T-cell (primary cell): ENCODE data around the gene CLOCK. TPM values are rescaled to one million over a fixed set of nuclear protein-coding genes. Genes with fewer than 3 reads are reported as not detected.

Experiments
- ATAC-seq, 4 experiments: fragments of 200-7000 bp in 3 of 4; fragments of 150-1000 bp in 1 of 4; cut with Tn5 transposase; replicated peaks in 1 of 4; 1 replicate in 3 of 4; 2 replicates in 1 of 4; pipeline ENCODE4 v1.10.0; 2021; ENCODE audit warnings: moderate library complexity in 3 of 4, mild to moderate bottlenecking in 2 of 4, moderate number of reproducible peaks in 1 of 4
- CTCF ChIA-PET, 2 donors: fragments of 300-600 bp; sonication (Branson Sonifier 250); formaldehyde crosslinking; loops; one replicate each; lab custom pipeline; 2022; ENCODE audit warnings: antibody characterized with exemption in 2 of 2; lab: Charles Lee
- POLR2A ChIA-PET, 2 donors: fragments of 300-600 bp; sonication (Branson Sonifier 250); formaldehyde crosslinking; loops; one replicate each; lab custom pipeline; 2022; ENCODE audit warnings: antibody characterized with exemption in 2 of 2; lab: Charles Lee
- DNase-seq, 35 experiments: peaks; one replicate each; pipeline versions ENCODE4 v3.0.0 to v3.0.0-alpha.2; 2013 to 2023
- H3K27ac ChIP-seq: one replicate; pipeline ENCODE4 v1.5.1; 2013; ENCODE audit warnings: low read length
- H3K27me3 ChIP-seq, 2 experiments: replicated peaks in 1 of 2; 1 replicate in 1 of 2; 2 replicates in 1 of 2; pipeline versions ENCODE4 v1.6.1 to v1.7.0; 2013; ENCODE audit warnings: low read length in 1 of 2, mixed read lengths in 1 of 2; ENCODE audit not compliant: control insufficient read depth in 2 of 2, insufficient read depth in 2 of 2; ENCODE audit errors: extremely low read depth in 1 of 2
- H3K36me3 ChIP-seq, 2 donors: 1 replicate in 1 of 2; 2 replicates in 1 of 2; pipeline versions ENCODE4 v1.6.1 to v1.7.0; 2013; ENCODE audit warnings: low read length in 1 of 2; ENCODE audit not compliant: control insufficient read depth in 2 of 2, insufficient read depth in 1 of 2; ENCODE audit errors: extremely low read depth in 1 of 2
- H3K4me1 ChIP-seq, 2 experiments: 1 replicate in 1 of 2; 2 replicates in 1 of 2; pipeline versions ENCODE4 v1.6.1 to v1.7.0; 2013; ENCODE audit warnings: low read length in 2 of 2, mixed read lengths in 1 of 2; ENCODE audit not compliant: insufficient read depth in 2 of 2, control insufficient read depth in 1 of 2; ENCODE audit errors: extremely low read depth in 1 of 2
- H3K4me3 ChIP-seq, 2 donors: 1 replicate in 1 of 2; 2 replicates in 1 of 2; pipeline versions ENCODE4 v1.5.1 to v1.7.0; 2013; ENCODE audit warnings: mild to moderate bottlenecking in 2 of 2, low read length in 1 of 2, moderate library complexity in 1 of 2; ENCODE audit not compliant: control insufficient read depth in 1 of 2; ENCODE audit errors: extremely low read depth in 1 of 2
- H3K9me3 ChIP-seq: 2 replicates; pipeline ENCODE4 v1.7.0; 2013
- H3K27ac Mint-ChIP-seq, 2 donors: one replicate each; pipeline ENCODE4 v1.8.0; 2020 to 2021; ENCODE audit warnings: mild to moderate bottlenecking in 2 of 2, mixed read lengths in 2 of 2
- H3K27me3 Mint-ChIP-seq, 2 donors: one replicate each; pipeline ENCODE4 v1.8.0; 2021 to 2022; ENCODE audit warnings: mixed read lengths in 2 of 2
- H3K36me3 Mint-ChIP-seq: one replicate; pipeline ENCODE4 v1.8.0; 2021; ENCODE audit warnings: mixed read lengths
- H3K4me1 Mint-ChIP-seq, 3 donors: one replicate each; pipeline ENCODE4 v1.8.0; 2020 to 2022; ENCODE audit warnings: mixed read lengths in 3 of 3, mild to moderate bottlenecking in 1 of 3
- H3K4me3 Mint-ChIP-seq, 3 donors: one replicate each; pipeline ENCODE4 v1.8.0; 2020 to 2022; ENCODE audit warnings: mild to moderate bottlenecking in 3 of 3, mixed read lengths in 3 of 3, moderate library complexity in 3 of 3
- H3K9me3 Mint-ChIP-seq, 3 donors: one replicate each; pipeline ENCODE4 v1.8.0; 2020 to 2022; ENCODE audit warnings: mixed read lengths in 3 of 3
- WGBS: methylation state at CpG from one replicate; pipeline ENCODE4 v1.1.5; 2013; ENCODE audit warnings: missing lambda C conversion rate; ENCODE audit not compliant: insufficient coverage; 5-methylcytosine and 5-hydroxymethylcytosine counted together
- total RNA-seq, 35 experiments: library from RNA in 6 of 35; stranded (reverse) in 6 of 35; fragments of 120-200 nt in 1 of 35; gene quantifications; one replicate each; pipeline versions ENCODE4 v1.2.1 to v1.2.4 and lab custom pipeline; 2013 to 2026

Gene CLOCK
- total RNA-seq, 5 donors from 2014 or later (not counting 1 experiment from before 2014, with no cell fraction given), result 9.5 to 16.0 (median 11.6) TPM

- peak overlapping the region; percentile 27 to 61 for H3K27ac Mint-ChIP-seq
- CTCF ChIA-PET, result interaction anchor here (0.6 to 2.4 kb wide), 2 partner anchors 11 to 159 kb away, joined by 7 read pairs; no protein-coding TSS in a partner anchor
Observed at GRCh38 chr4:55446578-55446922, 100.2 kb downstream of the CLOCK start.

GRCh38 chr4:55445921-55446577 is 100.7 kb downstream of the CLOCK start:
- peaks cover 3 to 4% of the 10 kb centered on the region in 2 experiments for H3K4me1 ChIP-seq
- H3K4me1 Mint-ChIP-seq, result peaks cover 7 to 15% (median 11%) of the 10 kb centered on the region in 3 donors
- no peaks in the 10 kb centered on the region for H3K27me3 ChIP-seq
- H3K36me3 Mint-ChIP-seq, result peaks cover 41% of the 10 kb centered on the region
- CTCF ChIA-PET, result interaction anchor here (0.5 to 2.4 kb wide), 6 partner anchors 10 to 160 kb away, joined by 3 to 7 read pairs (median 4); no protein-coding TSS in a partner anchor
- H3K9me3 Mint-ChIP-seq, result no peaks in the 10 kb centered on the region
- POLR2A ChIA-PET, result interaction anchor here (0.7 kb wide), 3 partner anchors 10 to 502 kb away, joined by 3 to 5 read pairs (median 3); no protein-coding TSS in a partner anchor
- no peak overlapping the region for H3K4me3 ChIP-seq
- H3K36me3 ChIP-seq, result peaks cover 0 to 42% of the 10 kb centered on the region in 2 donors
- ATAC-seq, result no peak
- H3K4me3 Mint-ChIP-seq, result no peak overlapping the region
- no peak overlapping the region for H3K27ac ChIP-seq
- no peaks in the 10 kb centered on the region for H3K9me3 ChIP-seq
- WGBS, result no CpG with 5 or more reads among the region's 2 CpGs
- no peaks in the 10 kb centered on the region for H3K27me3 Mint-ChIP-seq
- H3K27ac Mint-ChIP-seq, result peak overlapping the region; percentile 27 to 61
- no peak for DNase-seq

More at GRCh38 chr4:55446578-55446922, 100.2 kb downstream of the CLOCK start:
- WGBS, result no CpG with 5 or more reads among the region's 1 CpG
- H3K36me3 ChIP-seq, result peaks cover 0 to 38% of the 10 kb centered on the region in 2 donors
- no peak overlapping the region for H3K4me3 ChIP-seq
- no peak overlapping the region for H3K27ac ChIP-seq
- no peaks in the 10 kb centered on the region for H3K9me3 ChIP-seq
- DNase-seq (no peak), ATAC-seq (no peak)
- H3K9me3 Mint-ChIP-seq, result no peaks in the 10 kb centered on the region
- H3K4me1 ChIP-seq, result peaks cover 3 to 4% of the 10 kb centered on the region in 2 experiments
- peaks cover 41% of the 10 kb centered on the region for H3K36me3 Mint-ChIP-seq
- POLR2A ChIA-PET, result interaction anchor here in 1 of 2 donors (0.7 kb wide), 1 partner anchor 10 kb away, joined by 5 read pairs; no protein-coding TSS in a partner anchor
- H3K4me3 Mint-ChIP-seq, result no peak overlapping the region
- H3K27me3 ChIP-seq, result no peaks in the 10 kb centered on the region
- H3K4me1 Mint-ChIP-seq, result peaks cover 7 to 15% (median 11%) of the 10 kb centered on the region in 3 donors
- no peaks in the 10 kb centered on the region for H3K27me3 Mint-ChIP-seq

GRCh38 chr4:55444827-55445226 is 101.9 kb downstream of the CLOCK start:
- Histone ChIP-seq H3K9me3 (no peaks in the 10 kb centered on the region), H3K36me3 (peaks cover 0 to 37% of the 10 kb centered on the region in 2 donors), H3K4me1 (peaks cover 3 to 4% of the 10 kb centered on the region in 2 experiments), H3K4me3 (no peak overlapping the region), H3K27me3 (no peaks in the 10 kb centered on the region), H3K27ac (no peak overlapping the region)
- no CpG with 5 or more reads among the region's 2 CpGs for WGBS
- H3K27ac Mint-ChIP-seq, result peak overlapping the region in 1 of 2 donors; percentile 6
- ChIA-PET CTCF (interaction anchor here in 1 of 2 donors (0.6 to 0.7 kb wide), 2 partner anchors 410 to 731 kb away, joined by 3 to 4 read pairs; no protein-coding TSS in a partner anchor), POLR2A (interaction anchor here in 1 of 2 donors (0.5 kb wide), 2 partner anchors 98 to 102 kb away, joined by 3 to 7 read pairs; no protein-coding TSS in a partner anchor)
- ATAC-seq (no peak), DNase-seq (peak in 1 of 35 experiments; percentile 24)
- no peaks in the 10 kb centered on the region for H3K9me3 Mint-ChIP-seq
- H3K36me3 Mint-ChIP-seq, result peaks cover 40% of the 10 kb centered on the region
- H3K27me3 Mint-ChIP-seq, result no peaks in the 10 kb centered on the region
- peaks cover 7 to 15% (median 11%) of the 10 kb centered on the region in 3 donors for H3K4me1 Mint-ChIP-seq
- H3K4me3 Mint-ChIP-seq, result no peak overlapping the region

- H3K27ac ChIP-seq, result no peak overlapping the region
- H3K9me3 Mint-ChIP-seq, result no peaks in the 10 kb centered on the region
- H3K4me3 Mint-ChIP-seq, result no peak overlapping the region
- no peaks in the 10 kb centered on the region for H3K27me3 Mint-ChIP-seq
- no peak overlapping the region for H3K4me3 ChIP-seq
- no peaks in the 10 kb centered on the region for H3K27me3 ChIP-seq
- H3K9me3 ChIP-seq, result no peaks in the 10 kb centered on the region
- DNase-seq, result no peak
- peaks cover under 1 to 5% (median 3%) of the 10 kb centered on the region in 3 donors for H3K4me1 Mint-ChIP-seq
- peaks cover 42% of the 10 kb centered on the region for H3K36me3 Mint-ChIP-seq
- peak overlapping the region in 1 of 2 donors; percentile 1 for H3K27ac Mint-ChIP-seq
- CTCF ChIA-PET, result interaction anchor here in 1 of 2 donors (0.6 to 0.8 kb wide), 2 partner anchors 112 to 584 kb away, joined by 3 to 6 read pairs; no protein-coding TSS in a partner anchor
- no CpG with 5 or more reads among the region's 1 CpG for WGBS
- no peak for ATAC-seq
- peaks cover 0 to 29% of the 10 kb centered on the region in 2 donors for H3K36me3 ChIP-seq
- POLR2A ChIA-PET, result no interaction called here
- H3K4me1 ChIP-seq, result peaks cover 0 to 4% of the 10 kb centered on the region in 2 experiments
Observed at GRCh38 chr4:55442541-55442940, 104.2 kb downstream of the CLOCK start.

- H3K27ac ChIP-seq, result no peak overlapping the region
- peaks cover 0 to 37% of the 10 kb centered on the region in 2 donors for H3K36me3 ChIP-seq
- ATAC-seq (no peak), DNase-seq (no peak)
- H3K4me1 Mint-ChIP-seq, result peaks cover under 1 to 5% (median 5%) of the 10 kb centered on the region in 3 donors
- ChIA-PET CTCF (interaction anchor here in 1 of 2 donors (1.0 kb wide), 1 partner anchor 27 kb away, joined by 4 read pairs; no protein-coding TSS in a partner anchor), POLR2A (no interaction called here)
- H3K27me3 ChIP-seq, result no peaks in the 10 kb centered on the region
- H3K4me3 Mint-ChIP-seq, result no peak overlapping the region
- no peaks in the 10 kb centered on the region for H3K9me3 ChIP-seq
- H3K27ac Mint-ChIP-seq, result no peak overlapping the region
- no peak overlapping the region for H3K4me3 ChIP-seq
- no peaks in the 10 kb centered on the region for H3K9me3 Mint-ChIP-seq
- no peaks in the 10 kb centered on the region for H3K27me3 Mint-ChIP-seq
- H3K36me3 Mint-ChIP-seq, result peaks cover 44% of the 10 kb centered on the region
- peaks cover 0 to 2% of the 10 kb centered on the region in 2 experiments for H3K4me1 ChIP-seq
- no CpG with 5 or more reads among the region's 2 CpGs for WGBS
Observed at GRCh38 chr4:55440786-55441185, 105.9 kb downstream of the CLOCK start.

- no peak overlapping the region for H3K27ac ChIP-seq
- H3K36me3 Mint-ChIP-seq, result peaks cover 51% of the 10 kb centered on the region
- no peaks in the 10 kb centered on the region for H3K9me3 ChIP-seq
- peaks cover 3 to 7% of the 10 kb centered on the region in 2 experiments for H3K4me1 ChIP-seq
- H3K4me3 Mint-ChIP-seq, result no peak overlapping the region
- DNase-seq (no peak), ATAC-seq (no peak)
- POLR2A ChIA-PET, result interaction anchor here in 1 of 2 donors (0.6 kb wide), 1 partner anchor 44 kb away, joined by 3 read pairs; the partner anchor contains the start of gene TMEM165
- no peaks in the 10 kb centered on the region for H3K27me3 Mint-ChIP-seq
- peaks cover 0 to 38% of the 10 kb centered on the region in 2 donors for H3K36me3 ChIP-seq
- CTCF ChIA-PET, result no interaction called here
- H3K27me3 ChIP-seq, result no peaks in the 10 kb centered on the region
- H3K27ac Mint-ChIP-seq, result peak overlapping the region in 1 of 2 donors; percentile 27
- H3K9me3 Mint-ChIP-seq, result no peaks in the 10 kb centered on the region
- H3K4me1 Mint-ChIP-seq, result peaks cover 10 to 19% (median 14%) of the 10 kb centered on the region in 3 donors
- no peak overlapping the region for H3K4me3 ChIP-seq
Observed at GRCh38 chr4:55439023-55439422, 107.7 kb downstream of the CLOCK start.
